Panc1 (cell line): ENCODE data around the gene CNR2. TPM values are rescaled to one million over a fixed set of nuclear protein-coding genes. Genes with fewer than 3 reads are reported as not detected.

Experiments used
- ATAC-seq: fragments of 200-7000 bp; cut with Tn5 transposase; 2 replicates; pipeline ENCODE4 v1.9.1; 2020; ENCODE audit warnings: mild to moderate bottlenecking, moderate library complexity
- BruUV-seq: library from RNA; stranded (reverse); fragments of 400-500 nt; replicated peaks from 2 replicates; lab custom pipeline; 2021; lab: Mats Ljungman, UMichigan
- CTCF ChIA-PET: fragments of 300-600 bp; sonication (Branson Sonifier 250); formaldehyde crosslinking; loops from one replicate; lab custom pipeline; 2022; ENCODE audit warnings: antibody characterized with exemption; lab: Charles Lee
- POLR2A ChIA-PET: fragments of 300-600 bp; sonication (Branson Sonifier 250); formaldehyde crosslinking; loops from one replicate; lab custom pipeline; 2022; ENCODE audit warnings: antibody characterized with exemption; lab: Charles Lee
- DNase-seq: peaks from one replicate; pipeline ENCODE4 v3.0.0-alpha.2; 2010; ENCODE audit warnings: low read depth, low spot score
- H3K27ac ChIP-seq: 2 replicates; pipeline ENCODE4 v1.5.1; 2011; ENCODE audit warnings: mild to moderate bottlenecking, low read length, inconsistent platforms
- H3K27me3 ChIP-seq: fragments of 200-500 bp; sonication (Bioruptor generic); 2 replicates; pipeline ENCODE4 v1.6.0; 2014; ENCODE audit warnings: low read length, inconsistent platforms; ENCODE audit not compliant: control insufficient read depth, insufficient read depth
- H3K36me3 ChIP-seq: fragments of 200-500 bp; sonication (Bioruptor generic); 2 replicates; pipeline ENCODE4 v1.5.1; 2014; ENCODE audit warnings: inconsistent platforms, mild to moderate bottlenecking, low read length, moderate library complexity; ENCODE audit not compliant: control insufficient read depth, insufficient read depth
- H3K4me1 ChIP-seq: 2 replicates; pipeline ENCODE4 v1.5.1; 2011; ENCODE audit warnings: inconsistent platforms, mild to moderate bottlenecking, low read length, moderate library complexity; ENCODE audit not compliant: control insufficient read depth, insufficient read depth
- H3K4me3 ChIP-seq, 2 experiments: 2 replicates each; pipeline ENCODE4 v1.5.1; 2011 to 2012; ENCODE audit warnings: low read depth in 2 of 2, low read length in 2 of 2, mild to moderate bottlenecking in 2 of 2, inconsistent platforms in 1 of 2, moderate library complexity in 1 of 2
- H3K9me3 ChIP-seq: fragments of 200-500 bp; sonication (Bioruptor generic); 2 replicates; pipeline ENCODE4 v1.5.1; 2014; ENCODE audit warnings: low read depth, mild to moderate bottlenecking, inconsistent platforms, low read length, moderate library complexity; ENCODE audit not compliant: control insufficient read depth, insufficient read depth
- POLR2AphosphoS5 ChIP-seq: IDR thresholded peaks from 2 replicates; pipeline ENCODE4 v1.6.1; 2012; ENCODE audit warnings: mild to moderate bottlenecking, low read depth, low read length, moderate library complexity
- REST ChIP-seq, 2 experiments: IDR thresholded peaks; 2 replicates each; pipeline ENCODE4 v1.6.1; 2011 to 2012; ENCODE audit warnings: low read depth in 2 of 2, control low read depth in 1 of 2, low read length in 1 of 2, mild to moderate bottlenecking in 1 of 2, moderate library complexity in 1 of 2; ENCODE audit not compliant: insufficient read depth in 1 of 2
- SIN3A ChIP-seq: IDR thresholded peaks from 2 replicates; pipeline ENCODE4 v1.6.1; 2012; ENCODE audit warnings: low read depth, mild to moderate bottlenecking, low read length, moderate library complexity, borderline replicate concordance; ENCODE audit not compliant: insufficient read depth
- TCF7L2 ChIP-seq: IDR thresholded peaks from 2 replicates; pipeline ENCODE4 v1.6.1; 2011; ENCODE audit warnings: mild to moderate bottlenecking, low read depth, low read length, inconsistent platforms
- in situ Hi-C: cut with HindIII; loops from 2 replicates; pipeline ENCODE4 v1.10.0; 2016; ENCODE audit warnings: low sequenced_read_pairs, low pct_unique_long_range_greater_than_20kb
- intact Hi-C: fragments of 100-400 bp; cut with micrococcal nuclease; formaldehyde crosslinking; loops from one replicate; pipeline ENCODE4 v1.10.0; 2022; ENCODE audit not compliant: unreplicated experiment
- total RNA-seq: library from RNA; stranded (reverse); gene quantifications from one replicate; pipeline ENCODE4 v1.2.1, GENCODE V29; 2021; ENCODE audit not compliant: unreplicated experiment
- TF ChIP-seq, protein P1 (sequence below): fragments of 450-650 bp; IDR thresholded peaks from 2 replicates; pipeline ENCODE4 v1.5.1; 2017; ENCODE audit warnings: mild to moderate bottlenecking

The CNR2 gene
- total RNA-seq, 1 experiment from 2014 or later, result not detected

DNA sequence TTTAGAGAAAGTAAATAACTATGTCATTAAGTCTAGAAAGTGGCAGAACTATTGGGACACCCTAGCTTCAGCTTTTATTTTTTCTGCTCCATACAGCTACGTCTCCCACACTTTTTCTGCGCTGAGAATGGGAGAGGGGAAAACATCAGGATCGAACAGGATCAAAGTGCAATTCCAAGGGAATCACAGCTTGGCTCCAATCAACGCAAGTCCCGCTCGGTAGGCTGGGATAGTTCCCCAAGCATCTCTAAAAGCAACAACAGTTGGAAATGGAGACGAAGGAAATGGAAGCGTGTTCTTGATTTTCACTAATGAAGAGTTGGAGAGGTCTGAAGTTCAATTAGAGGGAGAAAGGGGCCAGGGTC, 88.5 kb downstream of the CNR2 start:
- no peak; the same call in 1 of the 2 replicates for ATAC-seq
- ChIA-PET CTCF (no interaction called here), POLR2A (no interaction called here)
- no peaks in the 10 kb centered on the region for H3K27me3 ChIP-seq
- in situ Hi-C loops, result no loop called here
- H3K9me3 ChIP-seq, result no peaks in the 10 kb centered on the region
- H3K4me3 ChIP-seq, result peak overlapping the region; percentile 87 to 99
- intact Hi-C loops, result no loop called here
- TF ChIP-seq POLR2AphosphoS5 (no peak), TCF7L2 (no peak), SIN3A (no peak), REST (IDR thresholded peaks at IDR 0.05; ENCODE audit: insufficient read depth in 1 of 2, low read depth in 2 of 2, low read length in 1 of 2) (no peak)
- TF ChIP-seq, protein P1, sequence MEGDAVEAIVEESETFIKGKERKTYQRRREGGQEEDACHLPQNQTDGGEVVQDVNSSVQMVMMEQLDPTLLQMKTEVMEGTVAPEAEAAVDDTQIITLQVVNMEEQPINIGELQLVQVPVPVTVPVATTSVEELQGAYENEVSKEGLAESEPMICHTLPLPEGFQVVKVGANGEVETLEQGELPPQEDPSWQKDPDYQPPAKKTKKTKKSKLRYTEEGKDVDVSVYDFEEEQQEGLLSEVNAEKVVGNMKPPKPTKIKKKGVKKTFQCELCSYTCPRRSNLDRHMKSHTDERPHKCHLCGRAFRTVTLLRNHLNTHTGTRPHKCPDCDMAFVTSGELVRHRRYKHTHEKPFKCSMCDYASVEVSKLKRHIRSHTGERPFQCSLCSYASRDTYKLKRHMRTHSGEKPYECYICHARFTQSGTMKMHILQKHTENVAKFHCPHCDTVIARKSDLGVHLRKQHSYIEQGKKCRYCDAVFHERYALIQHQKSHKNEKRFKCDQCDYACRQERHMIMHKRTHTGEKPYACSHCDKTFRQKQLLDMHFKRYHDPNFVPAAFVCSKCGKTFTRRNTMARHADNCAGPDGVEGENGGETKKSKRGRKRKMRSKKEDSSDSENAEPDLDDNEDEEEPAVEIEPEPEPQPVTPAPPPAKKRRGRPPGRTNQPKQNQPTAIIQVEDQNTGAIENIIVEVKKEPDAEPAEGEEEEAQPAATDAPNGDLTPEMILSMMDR, result no peak
- peak overlapping the region; percentile 91 for H3K27ac ChIP-seq
- no peak for DNase-seq
- no TSS peak for BruUV-seq
- H3K4me1 ChIP-seq, result 0 out of 2 replicates have a peak, but pooled peaks cover 5% of the 10 kb centered on the region
- H3K36me3 ChIP-seq, result no peaks in the 10 kb centered on the region; the same call in 1 of the 2 replicates

- H3K4me3 ChIP-seq, result no peak overlapping the region
- H3K27me3 ChIP-seq, result no peaks in the 10 kb centered on the region
- CTCF ChIA-PET, result interaction anchor here (0.7 kb wide), 1 partner anchor 13 kb away, joined by 16 read pairs; no protein-coding TSS in a partner anchor
Observed at GRCh38 chr1:23823767-23824166, 89.4 kb downstream of the CNR2 start.

More at GRCh38 chr1:23823767-23824166, 89.4 kb downstream of the CNR2 start:
- intact Hi-C loops, result no loop called here
- in situ Hi-C loops, result no loop called here
- ATAC-seq, result no peak
- BruUV-seq, result TSS peak; percentile 91
- no peaks in the 10 kb centered on the region; the same call in 1 of the 2 replicates for H3K36me3 ChIP-seq
- no peak overlapping the region for H3K27ac ChIP-seq
- DNase-seq, result no peak
- H3K9me3 ChIP-seq, result no peaks in the 10 kb centered on the region
- POLR2A ChIA-PET, result interaction anchor here (0.6 kb wide), 1 partner anchor 101 kb away, joined by 14 read pairs; no protein-coding TSS in a partner anchor
- 0 out of 2 replicates have a peak, but pooled peaks cover 5% of the 10 kb centered on the region for H3K4me1 ChIP-seq
- no peak for TF ChIP-seq REST (IDR thresholded peaks at IDR 0.05; ENCODE audit: insufficient read depth in 1 of 2, low read depth in 2 of 2, low read length in 1 of 2)
- TF ChIP-seq SIN3A, result no peak
- TF ChIP-seq, protein P1, result no peak
- no peak for TF ChIP-seq POLR2AphosphoS5
- no peak for TF ChIP-seq TCF7L2
